HG03439 (cell line): ENCODE measurements around the gene PANK1.

Source experiments
- ATAC-seq: cut with Tn5 transposase; IDR thresholded peaks from one replicate; pipeline ENCODE4 v1.9.1; 2021; ENCODE audit warnings: mild to moderate bottlenecking, moderate library complexity; ENCODE audit not compliant: unreplicated experiment

The PANK1 gene

DNA sequence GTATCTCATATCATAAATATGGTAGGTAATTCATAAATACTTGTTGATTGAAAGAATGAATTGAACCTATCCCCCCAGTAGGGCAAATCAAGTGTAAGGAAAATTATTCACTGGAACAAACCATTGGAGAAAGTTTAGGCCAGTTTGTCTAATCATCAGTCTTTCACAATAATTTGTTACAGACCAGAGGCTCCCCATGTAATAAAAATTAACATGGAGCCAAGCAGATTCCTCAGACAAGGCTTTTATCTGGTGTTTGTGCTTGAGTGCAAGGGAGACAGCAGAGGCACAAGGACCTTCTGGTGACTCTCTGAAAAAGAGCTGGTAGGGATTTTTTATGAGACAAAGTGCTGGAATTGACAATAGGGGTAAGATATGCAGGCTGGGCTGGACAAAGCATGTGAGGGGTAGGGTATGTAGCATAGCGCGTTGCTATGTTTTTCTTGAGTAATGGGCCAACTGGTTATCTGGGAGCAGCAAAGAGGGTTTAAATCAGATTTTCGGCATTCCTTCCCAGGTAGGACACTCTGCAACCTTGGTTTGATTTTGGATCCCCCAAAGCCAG, 7.8 kb upstream of the PANK1 start:
- ATAC-seq: no peak

DNA sequence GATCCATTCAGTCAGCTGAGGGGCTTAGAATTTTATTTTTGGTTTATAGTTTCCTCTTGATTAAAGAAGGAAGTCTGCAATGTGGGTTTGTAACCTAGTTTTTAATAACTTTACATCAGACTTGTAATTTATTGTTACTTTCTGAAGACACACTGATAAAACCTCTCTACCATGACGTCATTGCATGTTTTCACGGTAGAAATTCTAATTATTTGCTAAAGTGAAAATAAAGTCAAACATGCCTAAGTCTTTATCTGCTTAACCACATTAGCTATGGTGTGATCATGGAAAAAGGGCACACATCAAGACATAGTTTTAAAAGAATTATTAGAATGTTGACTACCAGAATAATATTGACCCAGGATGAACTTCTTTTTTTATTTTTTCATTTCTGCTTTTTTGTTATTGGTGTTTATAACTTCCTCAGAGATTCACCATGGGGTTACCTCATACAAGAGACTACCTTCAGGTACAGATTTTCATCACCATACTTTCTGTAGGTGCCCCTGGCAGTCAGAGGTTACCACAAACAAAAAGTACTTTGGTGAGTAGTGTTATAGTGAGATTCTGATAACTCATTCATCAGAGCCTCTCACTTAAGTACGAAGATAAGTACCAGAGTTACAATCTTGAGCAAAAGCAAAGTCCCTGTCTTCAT, 7.0 kb upstream of the PANK1 start:
- no peak for ATAC-seq

DNA sequence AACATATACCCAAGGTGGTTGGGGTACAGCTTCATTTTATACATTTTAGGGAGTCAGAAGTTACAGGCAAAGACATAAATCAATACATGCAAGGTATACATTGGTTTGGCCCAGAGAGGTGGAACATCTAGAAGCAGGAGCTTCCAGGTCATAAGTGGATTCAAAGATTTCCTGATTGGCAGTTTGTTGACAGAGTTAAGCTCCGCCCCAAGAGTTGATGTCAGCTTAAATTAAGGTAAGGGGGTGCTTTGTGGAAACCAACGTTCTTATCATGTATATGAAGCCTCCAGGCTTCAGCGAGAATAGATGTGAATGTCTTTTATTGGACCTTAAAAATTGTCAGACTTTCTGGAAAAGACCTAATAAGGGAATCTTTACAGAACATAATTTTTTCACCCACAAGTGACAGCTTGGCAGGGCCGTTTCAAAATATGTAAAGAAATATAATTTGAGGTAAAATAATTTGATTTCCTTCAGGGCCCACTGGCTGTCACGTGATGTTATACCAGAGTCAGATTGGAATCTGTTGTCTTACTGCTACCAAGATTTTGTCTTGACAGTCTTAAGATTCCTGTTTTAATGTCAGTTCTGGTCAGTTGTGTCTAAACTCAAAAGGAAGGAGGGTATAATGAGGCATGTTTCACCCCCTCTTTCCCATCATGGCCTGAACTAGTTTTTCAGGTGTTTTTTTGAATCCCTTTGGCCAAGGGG, 6.3 kb upstream of the PANK1 start:
- no peak for ATAC-seq

DNA sequence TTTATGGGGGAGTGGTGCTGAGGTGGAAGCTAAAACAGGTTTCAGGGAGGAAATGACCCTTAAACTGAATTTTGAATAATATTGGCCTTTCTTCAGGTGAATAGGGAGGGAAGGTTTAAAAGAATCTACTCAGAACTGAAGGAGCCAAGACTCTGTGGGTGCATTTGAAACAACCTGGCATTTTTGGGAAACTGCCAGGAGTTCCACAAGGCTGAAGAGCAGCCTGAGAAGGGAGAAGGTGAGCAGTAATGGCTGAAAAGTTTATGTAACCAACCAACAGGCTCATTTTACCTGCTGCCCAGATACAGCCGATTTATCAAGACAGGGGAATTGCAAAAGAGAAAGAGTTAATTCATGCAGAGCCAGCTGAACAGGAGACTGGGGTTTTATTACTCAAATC, 4.0 kb upstream of the PANK1 start:
- ATAC-seq: no peak

DNA sequence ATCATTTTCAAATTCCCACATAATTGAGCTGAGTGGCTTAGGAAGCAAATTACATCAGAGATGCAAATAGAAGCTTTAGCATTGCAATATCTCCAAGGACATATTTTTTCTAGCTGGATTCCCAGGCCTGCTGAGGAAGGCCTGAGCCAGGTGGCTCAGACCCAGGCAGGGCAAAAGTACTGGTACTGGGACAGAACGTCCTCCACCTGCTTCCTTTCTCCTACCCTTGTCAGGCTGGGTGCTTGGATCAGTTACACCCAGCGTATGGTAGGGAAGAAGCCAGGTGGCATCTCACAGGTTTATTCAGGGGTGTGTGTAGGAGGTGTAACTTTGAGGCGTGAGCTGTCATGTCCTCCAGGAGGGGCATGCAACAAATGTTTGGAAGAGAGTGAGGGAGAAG, 3.0 kb upstream of the PANK1 start:
- no peak for ATAC-seq

DNA sequence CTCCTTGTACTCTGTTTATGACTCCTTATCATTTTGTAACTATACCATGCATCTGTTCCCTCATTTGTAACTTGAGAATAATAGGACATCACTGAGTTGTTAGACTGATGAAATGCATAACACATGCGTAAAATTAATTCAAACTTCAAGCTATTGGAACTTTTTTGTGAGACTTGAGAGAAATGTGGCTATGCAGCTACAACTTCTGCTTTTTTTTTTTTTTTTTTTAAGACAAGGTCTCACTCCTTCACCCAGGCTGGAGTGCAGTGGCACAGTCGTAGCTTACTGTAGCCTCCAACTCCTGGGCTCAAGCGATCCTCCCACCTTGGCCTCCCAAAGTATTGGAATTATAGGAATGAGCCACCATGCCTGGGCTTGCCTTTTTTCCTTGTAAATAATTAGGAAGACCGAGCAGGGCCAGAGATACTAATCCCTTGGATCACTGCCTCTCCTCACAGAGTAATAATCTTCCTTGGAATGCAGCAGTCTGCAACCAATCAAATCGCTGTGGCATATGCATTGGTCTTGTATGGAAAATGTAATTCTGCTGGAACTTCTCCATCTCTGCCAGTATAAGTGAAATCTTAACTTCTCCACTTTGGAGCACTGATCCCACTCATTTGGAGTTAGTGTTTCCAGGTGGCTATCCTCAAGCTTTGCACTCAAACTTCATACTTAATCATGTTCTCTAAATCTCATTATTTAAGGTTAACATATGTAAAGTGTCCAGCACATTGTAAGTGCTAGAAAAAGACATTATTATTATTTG, 2.0 kb upstream of the PANK1 start:
- ATAC-seq: no peak

DNA sequence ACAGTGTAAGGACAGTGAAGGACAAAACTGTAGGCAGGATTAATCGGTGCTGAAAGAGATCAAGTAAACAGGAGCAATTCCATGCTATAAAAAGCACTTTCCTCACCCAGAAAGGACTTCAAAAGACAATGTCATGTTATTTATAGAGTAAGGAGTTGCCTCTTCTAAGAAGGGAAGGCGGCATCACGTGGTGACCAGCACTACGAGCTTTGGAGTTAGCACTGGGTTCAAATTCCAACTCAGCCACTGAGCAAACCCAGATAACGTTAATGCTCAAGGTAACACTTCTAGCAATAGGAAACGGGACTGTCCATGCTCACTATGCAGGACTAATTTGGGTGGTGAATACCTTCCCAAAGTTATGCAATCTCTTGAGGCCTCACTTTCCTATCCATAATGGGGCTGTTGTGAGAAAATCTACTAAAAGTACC, 715 bp upstream of the PANK1 start:
- no peak for ATAC-seq

DNA sequence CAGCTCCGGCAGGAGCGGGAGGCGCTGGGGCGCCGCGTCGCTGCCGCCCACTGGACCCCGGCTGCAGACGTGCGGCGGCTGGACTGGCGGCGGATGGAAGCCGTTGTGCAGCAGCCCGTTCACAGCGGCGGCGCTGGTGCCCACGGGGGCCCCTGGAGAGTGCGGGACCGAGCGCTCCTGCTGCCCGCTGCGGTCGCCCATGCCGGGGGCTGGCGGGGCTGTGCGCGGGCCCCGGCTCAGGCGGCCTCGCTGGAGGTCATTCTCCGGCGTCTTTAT, 413 bp downstream of the PANK1 start:
- ATAC-seq: peak; percentile 39

DNA sequence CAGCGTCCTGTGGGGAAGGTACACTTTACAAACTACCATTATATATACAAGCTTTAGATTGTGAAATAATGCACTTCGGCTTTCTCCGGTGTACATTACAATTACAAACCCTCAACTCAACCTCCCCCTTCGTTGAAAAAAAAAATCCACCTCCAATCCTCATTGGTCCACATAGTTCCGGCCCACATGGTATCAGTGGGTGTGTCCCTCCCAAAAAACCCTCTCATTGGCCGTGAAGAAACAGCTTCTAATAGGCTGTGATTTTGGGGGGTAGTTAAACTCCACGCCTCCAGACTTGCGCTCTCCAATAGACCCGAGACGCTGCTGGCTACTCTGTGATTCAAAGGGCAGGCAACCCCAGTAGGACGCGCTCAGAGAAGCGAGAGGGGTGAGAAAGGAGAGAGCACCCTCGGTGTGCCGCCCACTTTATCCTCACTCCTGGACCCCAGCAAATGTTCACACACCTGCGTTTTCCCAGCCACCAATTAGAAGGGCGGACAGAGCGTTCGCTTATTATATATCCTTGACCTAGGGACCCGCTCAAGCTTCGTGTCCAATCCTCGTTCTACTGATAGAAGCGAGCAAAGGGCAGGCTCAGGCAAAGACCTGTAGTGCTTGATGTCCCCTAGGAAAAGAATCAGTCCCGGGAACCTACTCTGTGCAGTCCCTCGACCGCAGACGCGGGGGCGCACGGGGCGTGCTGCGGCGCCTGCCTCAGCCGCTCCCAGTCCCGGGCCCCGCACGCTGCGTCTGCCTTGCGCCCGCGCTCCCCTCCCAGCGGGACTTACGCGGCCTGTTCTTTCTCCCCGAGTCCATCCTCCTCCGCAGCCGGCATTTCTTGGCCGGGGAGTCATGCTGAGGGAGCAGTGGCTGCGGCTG, 991 bp downstream of the PANK1 start:
- ATAC-seq: peak; percentile 92

DNA sequence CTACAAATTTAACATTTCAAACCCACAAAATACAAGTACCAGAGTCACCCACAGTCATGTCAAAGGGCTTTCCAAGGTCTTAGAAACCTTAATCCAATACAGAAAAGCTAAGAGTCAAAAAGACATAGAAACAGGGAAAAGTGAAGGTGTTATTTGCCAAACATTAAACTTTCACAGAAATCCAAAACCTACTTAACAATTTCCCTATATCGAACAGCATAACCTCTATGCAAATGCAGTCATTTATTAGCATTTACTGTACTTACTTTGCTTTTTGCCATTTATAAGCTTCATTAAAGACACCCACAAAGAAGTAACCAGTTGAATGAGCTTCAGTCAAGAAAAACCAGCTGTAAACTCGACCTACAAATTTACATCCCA, 1.6 kb downstream of the PANK1 start:
- peak; percentile 0 for ATAC-seq

DNA sequence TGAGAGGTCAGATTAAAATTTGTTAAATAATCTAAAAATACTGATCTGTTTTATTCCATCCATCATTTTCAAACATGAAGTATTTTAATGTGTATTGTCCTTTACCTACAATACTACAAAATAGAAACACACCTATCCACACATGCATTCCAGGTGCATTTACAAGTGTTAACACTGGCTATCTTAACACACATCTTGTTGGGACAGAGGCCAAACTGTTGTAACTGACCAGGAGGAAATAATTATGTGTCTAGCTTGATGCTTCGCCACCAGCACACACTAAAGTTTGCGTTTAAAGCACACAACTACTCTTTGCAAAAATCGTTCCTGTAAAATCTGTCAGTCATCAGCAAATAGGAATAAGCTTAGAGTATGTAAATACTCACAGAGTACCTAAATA, 2.8 kb downstream of the PANK1 start:
- ATAC-seq: no peak

DNA sequence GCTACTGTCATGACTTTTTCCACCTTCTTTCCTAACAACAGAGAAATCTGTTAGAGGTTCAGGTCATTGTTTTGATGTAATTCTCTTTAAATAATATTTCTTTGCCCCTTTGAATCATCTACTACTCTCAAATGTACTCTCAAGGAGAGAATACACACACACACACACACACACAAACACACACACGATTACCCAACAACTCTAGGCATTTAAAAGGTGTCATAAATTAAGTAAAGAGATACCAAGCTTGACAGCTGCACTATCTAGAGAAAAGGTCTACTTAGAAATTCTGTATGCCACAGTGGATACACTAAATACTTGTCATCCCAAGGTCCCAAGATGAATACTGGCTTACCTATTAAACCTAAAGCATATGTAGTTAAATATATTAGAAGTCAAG, 4.8 kb downstream of the PANK1 start:
- ATAC-seq: no peak

DNA sequence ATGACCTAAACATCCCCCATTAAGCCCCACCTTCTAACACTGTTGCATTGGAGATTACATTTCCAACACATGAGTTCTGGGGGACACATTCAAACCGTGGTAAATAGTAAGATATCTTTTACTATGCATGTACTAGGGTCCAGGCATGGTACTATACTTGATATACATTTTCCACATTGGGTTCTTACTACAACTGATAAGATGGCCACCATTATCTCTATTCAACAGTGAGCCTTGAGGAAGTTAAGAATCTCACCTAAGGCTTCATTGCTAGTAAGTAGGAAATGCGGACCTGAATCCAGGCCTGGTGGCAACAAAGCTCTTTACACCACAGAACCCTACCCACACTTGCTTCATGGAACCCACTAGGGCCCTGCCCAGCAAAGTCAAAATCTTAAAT, 5.7 kb downstream of the PANK1 start:
- no peak for ATAC-seq

DNA sequence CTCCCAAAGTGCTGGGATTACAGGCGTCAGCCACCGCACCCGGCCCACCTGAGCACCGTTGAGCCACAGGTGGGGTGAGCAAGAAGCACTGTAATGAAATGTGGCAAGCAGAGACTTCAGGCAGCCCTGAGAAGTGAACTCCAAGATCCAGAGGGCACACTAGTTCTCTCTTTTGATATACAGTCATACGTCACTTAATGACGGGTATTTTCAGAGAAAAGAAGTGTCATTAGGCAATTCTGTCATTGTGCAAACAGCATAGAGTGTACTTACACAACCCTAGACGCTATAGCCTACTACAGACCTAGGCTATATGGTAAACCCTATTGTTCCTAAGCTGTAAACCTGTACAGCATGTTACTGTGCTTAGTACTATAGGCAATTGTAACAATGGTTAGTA, 7.9 kb downstream of the PANK1 start:
- no peak for ATAC-seq

DNA sequence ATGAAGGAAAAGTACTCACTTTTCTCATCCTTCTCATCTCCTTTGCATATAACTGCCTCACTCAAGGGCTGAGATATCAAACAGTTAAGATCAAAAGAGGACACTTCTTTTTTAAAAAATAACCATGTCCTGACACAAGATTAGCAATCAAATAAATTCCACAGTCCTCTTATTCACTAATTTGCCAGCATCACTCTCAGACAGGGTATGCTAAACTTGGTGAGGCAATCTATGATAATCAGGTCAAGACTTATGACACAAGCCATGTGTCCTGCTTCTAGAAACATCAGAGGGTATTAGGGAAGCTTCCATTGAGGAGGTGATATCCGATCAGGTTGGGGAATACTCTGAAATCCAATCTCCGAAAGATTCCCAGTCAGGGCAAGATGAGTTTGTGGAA, 10.4 kb downstream of the PANK1 start:
- ATAC-seq: no peak

DNA sequence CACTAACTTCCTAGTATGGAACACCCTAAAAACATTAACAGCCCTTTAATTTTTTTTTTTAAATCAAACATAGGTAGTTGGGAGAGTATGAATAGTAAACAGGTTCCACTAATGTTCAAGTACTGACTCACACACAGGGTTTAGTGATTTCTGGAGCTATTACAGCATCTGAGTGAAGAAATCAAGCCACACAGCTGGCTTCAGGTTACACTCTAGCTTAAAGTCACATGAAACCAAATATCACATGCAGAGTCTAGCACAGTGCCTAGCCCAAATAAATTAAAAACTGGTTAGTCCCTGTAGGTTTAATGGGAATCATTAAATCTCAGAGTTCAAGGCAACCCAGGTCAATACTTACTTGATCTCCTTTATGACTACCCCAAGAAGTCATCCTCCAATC, 11.6 kb downstream of the PANK1 start:
- ATAC-seq: no peak

DNA sequence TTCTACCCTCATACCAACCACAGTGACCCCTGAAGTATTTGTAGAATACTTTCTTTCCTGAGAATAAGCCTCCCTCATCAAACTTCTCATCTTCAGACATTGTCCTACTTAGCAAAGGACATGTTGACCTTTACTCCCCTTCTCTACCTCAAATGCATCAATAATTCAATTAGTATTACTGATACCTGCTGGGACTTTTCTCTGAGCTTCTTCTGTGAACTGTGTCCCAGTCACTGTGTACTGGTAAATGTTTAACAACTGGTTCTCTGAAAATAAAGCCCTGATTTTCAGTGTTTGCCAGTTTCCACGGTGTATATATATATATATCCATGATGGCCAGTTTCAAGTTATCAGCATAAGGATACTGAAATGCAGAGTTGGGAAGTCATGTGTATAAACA, 12.2 kb downstream of the PANK1 start:
- ATAC-seq: no peak

DNA sequence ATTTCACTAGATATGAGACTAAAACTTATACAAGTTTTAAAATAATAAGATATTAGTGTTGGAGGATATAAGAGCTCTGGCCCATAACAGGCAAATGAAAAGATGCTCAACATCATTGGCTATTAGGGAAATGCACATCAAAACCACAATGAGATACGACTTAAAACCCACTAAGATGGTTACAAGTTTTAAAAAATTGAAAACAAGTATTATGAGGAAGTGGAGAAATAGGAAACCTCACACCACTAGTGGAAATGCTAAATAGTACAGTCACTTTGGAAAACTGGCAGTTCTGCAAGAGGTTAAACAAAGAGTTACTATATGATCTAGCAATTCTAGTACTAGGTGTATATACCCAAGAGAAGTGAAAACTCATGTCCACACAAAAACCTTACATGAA, 17.2 kb downstream of the PANK1 start:
- ATAC-seq: no peak

DNA sequence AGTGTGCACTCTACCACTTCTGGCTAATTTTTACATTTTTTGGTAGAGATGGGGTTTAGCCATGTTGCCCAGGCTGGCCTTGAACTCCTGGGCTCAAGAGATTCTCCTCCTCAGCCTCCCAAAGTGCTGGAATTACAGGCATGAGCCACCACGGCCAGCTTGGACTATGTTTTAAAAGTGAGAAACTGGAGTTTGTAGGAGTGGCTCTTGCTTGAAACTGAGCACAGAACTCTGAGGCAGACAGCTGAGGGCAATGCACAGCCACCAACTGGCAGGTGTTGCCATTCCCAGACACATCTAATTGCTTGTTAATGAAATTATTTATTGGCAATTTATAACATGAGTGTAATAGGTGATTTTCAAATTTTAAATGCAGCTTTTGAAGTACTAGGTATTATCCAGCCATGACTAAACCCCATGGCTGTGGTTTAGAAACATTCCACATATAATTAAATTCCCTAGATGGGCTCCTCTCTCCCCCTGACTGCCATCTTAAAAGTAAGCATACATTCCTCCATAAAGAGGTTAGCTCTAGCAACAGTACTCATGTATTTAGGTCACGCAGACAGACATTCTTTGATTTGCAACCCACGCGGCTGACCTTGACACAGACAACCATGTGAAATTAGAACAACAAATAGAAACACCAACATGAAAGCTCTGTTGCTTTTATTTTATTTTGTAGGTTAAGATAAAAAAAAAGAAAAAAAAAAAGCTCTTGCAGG, 19.8 kb downstream of the PANK1 start:
- no peak for ATAC-seq

DNA sequence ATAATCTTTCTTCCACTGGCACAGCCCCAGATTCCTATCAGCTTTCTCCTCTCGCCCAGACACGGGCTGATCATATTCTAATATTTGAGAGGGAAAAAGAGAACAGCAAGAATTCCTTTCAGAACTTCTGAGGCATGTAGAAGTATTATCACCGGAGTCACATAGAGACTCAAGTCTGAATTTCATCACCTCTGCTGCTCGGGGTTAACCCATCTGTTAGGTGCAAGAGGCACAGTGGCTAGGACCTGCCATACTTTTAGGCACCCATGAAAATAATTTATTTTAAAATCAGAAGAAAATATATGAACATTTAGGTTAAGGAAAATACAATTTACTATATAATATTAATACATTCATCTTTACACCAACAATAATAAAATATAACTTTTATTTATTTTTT, 21.0 kb downstream of the PANK1 start:
- ATAC-seq: no peak
